Measurements from ENCODE around the gene PEX26. TPM values are rescaled to one million over a fixed set of nuclear protein-coding genes. Genes with fewer than 3 reads are reported as not detected.
A peak's percentile ranks its signal among the peaks of the same experiment; 100 is the strongest.

PEX26 gene
- total RNA-seq: 10 to 100 TPM; 29.4 to 49.6 (median 39.4) TPM

DNA sequence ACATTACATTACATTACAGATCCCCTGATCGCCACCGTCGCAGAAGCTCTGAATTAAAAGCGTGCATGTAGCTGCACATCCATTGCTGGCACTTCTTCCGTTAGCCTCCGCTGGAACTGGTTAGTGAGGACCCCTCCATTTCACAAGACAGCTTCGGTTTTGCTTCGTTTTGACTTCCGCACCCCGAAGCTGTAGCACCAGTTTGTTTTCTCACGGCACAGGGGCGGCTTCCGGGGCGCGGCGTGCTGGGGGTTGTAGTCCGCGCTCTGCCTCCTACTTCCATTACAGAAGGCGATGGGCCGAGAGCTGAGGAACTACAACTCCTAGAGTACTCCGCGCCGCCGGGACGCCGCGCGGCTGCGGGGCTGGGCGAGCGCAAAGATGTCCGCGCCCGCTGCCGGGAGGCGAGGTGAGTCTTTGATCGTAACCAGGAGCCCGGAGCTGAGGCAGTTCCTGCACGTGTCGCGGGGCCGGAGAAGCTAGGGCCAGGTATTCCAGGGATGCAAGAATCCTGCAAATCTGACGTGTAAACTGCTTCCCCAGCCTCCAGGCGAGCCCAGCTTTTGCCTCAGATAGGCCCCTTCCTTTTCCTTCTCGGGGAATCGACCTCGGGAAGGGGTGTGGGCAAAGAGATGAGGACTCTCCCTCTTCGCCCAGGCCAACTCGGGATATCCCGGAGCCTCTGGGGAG is at the start of gene PEX26:
Gene PEX26 (plus strand): TSS at position 352 of the 690 bp plus-strand sequence. CDS start 387 bp downstream, outside the sequence.
- H3K36me3 ChIP-seq: peaks cover 10 to 14% of the 10 kb centered on the region in 2 donors
- no peaks in the 10 kb centered on the region for H3K9me3 ChIP-seq
- no peaks in the 10 kb centered on the region for H3K27me3 ChIP-seq
- peak within 1 kb of the TSS; percentile 71 to 86 (median 84) for H3K4me3 ChIP-seq (replicated peaks in 1 of 3)
- TF ChIP-seq POLR2A (IDR thresholded peaks at IDR 0.05): peak; percentile 51 to 78
- TF ChIP-seq, protein P1, sequence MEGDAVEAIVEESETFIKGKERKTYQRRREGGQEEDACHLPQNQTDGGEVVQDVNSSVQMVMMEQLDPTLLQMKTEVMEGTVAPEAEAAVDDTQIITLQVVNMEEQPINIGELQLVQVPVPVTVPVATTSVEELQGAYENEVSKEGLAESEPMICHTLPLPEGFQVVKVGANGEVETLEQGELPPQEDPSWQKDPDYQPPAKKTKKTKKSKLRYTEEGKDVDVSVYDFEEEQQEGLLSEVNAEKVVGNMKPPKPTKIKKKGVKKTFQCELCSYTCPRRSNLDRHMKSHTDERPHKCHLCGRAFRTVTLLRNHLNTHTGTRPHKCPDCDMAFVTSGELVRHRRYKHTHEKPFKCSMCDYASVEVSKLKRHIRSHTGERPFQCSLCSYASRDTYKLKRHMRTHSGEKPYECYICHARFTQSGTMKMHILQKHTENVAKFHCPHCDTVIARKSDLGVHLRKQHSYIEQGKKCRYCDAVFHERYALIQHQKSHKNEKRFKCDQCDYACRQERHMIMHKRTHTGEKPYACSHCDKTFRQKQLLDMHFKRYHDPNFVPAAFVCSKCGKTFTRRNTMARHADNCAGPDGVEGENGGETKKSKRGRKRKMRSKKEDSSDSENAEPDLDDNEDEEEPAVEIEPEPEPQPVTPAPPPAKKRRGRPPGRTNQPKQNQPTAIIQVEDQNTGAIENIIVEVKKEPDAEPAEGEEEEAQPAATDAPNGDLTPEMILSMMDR (IDR thresholded peaks at IDR 0.05): no peak
- 0 to 1% methylated on average over 23 to 29 of the region's 50 CpGs for WGBS, 2 donors
- intact Hi-C loops (cut with DNase I): loop anchor here (5.0 to 10.0 kb wide), 3 partner anchors 53 to 335 kb away; partner anchors contain the start of gene MICAL3
- DNase-seq: peak; percentile 94 to 97
- H3K4me1 ChIP-seq: peaks cover 27 to 30% of the 10 kb centered on the region in 2 donors
- H3K27ac ChIP-seq: peak within 1 kb of the TSS; percentile 73 to 83 (median 75)

- WGBS, 2 donors: 28 to 39% methylated on average over 3 of the region's 3 CpGs
- no peak for DNase-seq
- intact Hi-C loops (cut with DNase I): loop anchor here (10.0 kb wide), 1 partner anchor 46 kb away; the partner anchor contains the start of gene PEX26
- Histone ChIP-seq H3K27ac (no peak overlapping the region), H3K36me3 (no peaks in the 10 kb centered on the region), H3K4me1 (peaks cover 5 to 9% of the 10 kb centered on the region in 2 donors), H3K9me3 (no peaks in the 10 kb centered on the region), H3K4me3 (replicated peaks in 1 of 3) (no peak overlapping the region), H3K27me3 (no peaks in the 10 kb centered on the region)
- TF ChIP-seq, protein P1 (IDR thresholded peaks at IDR 0.05): no peak
- no peak for TF ChIP-seq POLR2A (IDR thresholded peaks at IDR 0.05)
Measured at GRCh38 chr22:18028817-18029527, 48.8 kb upstream of the PEX26 start.

GRCh38 chr22:18029686-18030267 is 48.0 kb upstream of the PEX26 start:
- intact Hi-C loops (cut with DNase I): loop anchor here (10.0 kb wide), 1 partner anchor 45 kb away; the partner anchor contains the start of gene PEX26
- H3K4me3 ChIP-seq (replicated peaks in 1 of 3): no peak overlapping the region
- TF ChIP-seq, protein P1 (IDR thresholded peaks at IDR 0.05): no peak
- TF ChIP-seq POLR2A (IDR thresholded peaks at IDR 0.05): no peak
- no peak for DNase-seq
- no peak overlapping the region for H3K27ac ChIP-seq
- H3K9me3 ChIP-seq: no peaks in the 10 kb centered on the region
- WGBS, 2 donors: 88 to 89% methylated on average over 2 of the region's 2 CpGs
- H3K36me3 ChIP-seq: no peaks in the 10 kb centered on the region
- H3K27me3 ChIP-seq: no peaks in the 10 kb centered on the region
- peaks cover 3% of the 10 kb centered on the region in 2 donors for H3K4me1 ChIP-seq

GRCh38 chr22:18031695-18032454 is 45.9 kb upstream of the PEX26 start:
- H3K36me3 ChIP-seq: no peaks in the 10 kb centered on the region
- H3K9me3 ChIP-seq: no peaks in the 10 kb centered on the region
- 81 to 83% methylated on average over 10 of the region's 10 CpGs for WGBS, 2 donors
- TF ChIP-seq, protein P1 (IDR thresholded peaks at IDR 0.05): no peak
- TF ChIP-seq POLR2A (IDR thresholded peaks at IDR 0.05): no peak
- H3K27me3 ChIP-seq: no peaks in the 10 kb centered on the region
- no peaks in the 10 kb centered on the region for H3K4me1 ChIP-seq
- H3K27ac ChIP-seq: no peak overlapping the region
- peak in 1 of 2 donors; percentile 13 for DNase-seq
- intact Hi-C loops (cut with DNase I): no loop called here
- no peak overlapping the region for H3K4me3 ChIP-seq (replicated peaks in 1 of 3)
